Naive thymus-derived CD4-positive, alpha-beta T cell (primary cell): ENCODE measurements around the gene ANKRD27. TPM values are rescaled to one million over a fixed set of nuclear protein-coding genes. Genes with fewer than 3 reads are reported as not detected.
A peak's percentile ranks its signal among the peaks of the same experiment; 100 is the strongest.

Experiments used
- ATAC-seq: fragments of 150-1000 bp; cut with Tn5 transposase; 2 replicates; pipeline ENCODE4 v1.10.0; 2021; ENCODE audit warnings: mild to moderate bottlenecking, moderate library complexity
- CTCF ChIA-PET: fragments of 350-600 bp; sonication (Branson Sonifier 250); formaldehyde crosslinking; loops from one replicate; lab custom pipeline; 2021; ENCODE audit warnings: antibody characterized with exemption; lab: Charles Lee
- POLR2A ChIA-PET: fragments of 350-600 bp; sonication (Branson Sonifier 250); formaldehyde crosslinking; loops from one replicate; lab custom pipeline; 2021; ENCODE audit warnings: antibody characterized with exemption, inconsistent platforms; lab: Charles Lee
- DNase-seq, 9 donors: peaks; one replicate each; pipeline versions ENCODE4 v3.0.0 to v3.0.0-alpha.2; 2020 to 2022; ENCODE audit warnings: mixed read lengths in 1 of 9
- H3K27ac ChIP-seq: one replicate; pipeline ENCODE4 v1.7.0; 2013; ENCODE audit warnings: mild to moderate bottlenecking, low read depth, low read length, moderate library complexity
- H3K27me3 ChIP-seq, 2 donors: one replicate each; pipeline ENCODE4 v1.7.0; 2013; ENCODE audit warnings: low read length in 2 of 2, mild to moderate bottlenecking in 2 of 2, moderate library complexity in 2 of 2; ENCODE audit not compliant: control insufficient read depth in 2 of 2, insufficient read depth in 2 of 2
- H3K36me3 ChIP-seq, 3 experiments: 1 replicate in 2 of 3; 2 replicates in 1 of 3; pipeline ENCODE4 v1.7.0; 2013; ENCODE audit warnings: low read length in 3 of 3, mild to moderate bottlenecking in 3 of 3, moderate library complexity in 1 of 3; ENCODE audit not compliant: insufficient read depth in 3 of 3, control insufficient read depth in 2 of 3
- H3K4me1 ChIP-seq, 2 donors: one replicate each; pipeline ENCODE4 v1.7.0; 2013; ENCODE audit warnings: low read length in 2 of 2, mild to moderate bottlenecking in 2 of 2, moderate library complexity in 1 of 2; ENCODE audit not compliant: control insufficient read depth in 2 of 2, insufficient read depth in 2 of 2
- H3K4me3 ChIP-seq: 2 replicates; pipeline ENCODE4 v1.7.0; 2013; ENCODE audit warnings: mild to moderate bottlenecking, low read length
- H3K9me3 ChIP-seq, 3 experiments: 1 replicate in 2 of 3; 2 replicates in 1 of 3; pipeline ENCODE4 v1.7.0; 2013; ENCODE audit warnings: low read length in 3 of 3; ENCODE audit not compliant: control insufficient read depth in 2 of 3
- H3K27ac Mint-ChIP-seq, 9 donors: one replicate each; pipeline ENCODE4 v1.8.0; 2020 to 2022; ENCODE audit warnings: mixed read lengths in 9 of 9, mild to moderate bottlenecking in 8 of 9, moderate library complexity in 5 of 9, inconsistent platforms in 2 of 9
- H3K27me3 Mint-ChIP-seq, 5 donors: one replicate each; pipeline ENCODE4 v1.8.0; 2021 to 2022; ENCODE audit warnings: mixed read lengths in 5 of 5, mild to moderate bottlenecking in 1 of 5
- H3K36me3 Mint-ChIP-seq, 5 donors: one replicate each; pipeline ENCODE4 v1.8.0; 2020 to 2022; ENCODE audit warnings: mixed read lengths in 5 of 5, mild to moderate bottlenecking in 3 of 5, inconsistent platforms in 1 of 5
- H3K4me1 Mint-ChIP-seq, 7 donors: one replicate each; pipeline ENCODE4 v1.8.0; 2020 to 2022; ENCODE audit warnings: mixed read lengths in 7 of 7, mild to moderate bottlenecking in 3 of 7, inconsistent platforms in 1 of 7
- H3K4me3 Mint-ChIP-seq, 10 donors: one replicate each; pipeline ENCODE4 v1.8.0; 2020 to 2022; ENCODE audit warnings: mild to moderate bottlenecking in 10 of 10, mixed read lengths in 10 of 10, moderate library complexity in 6 of 10, inconsistent platforms in 2 of 10
- H3K9me3 Mint-ChIP-seq, 11 donors: one replicate each; pipeline ENCODE4 v1.8.0; 2020 to 2022; ENCODE audit warnings: mixed read lengths in 11 of 11, mild to moderate bottlenecking in 4 of 11, inconsistent platforms in 1 of 11, moderate library complexity in 1 of 11
- intact Hi-C, 2 donors: fragments of 100-400 bp; cut with micrococcal nuclease; formaldehyde crosslinking; loops; one replicate each; pipeline ENCODE4 v1.15.1; 2023
- polyA plus RNA-seq, 2 donors: library from polyadenylated mRNA; unstranded; fragments of 300-500 nt; fragmentation: Illumina TruSeq; gene quantifications; one replicate each; pipeline ENCODE4 v1.2.3, GENCODE V29; 2021
- total RNA-seq, 6 experiments: library from RNA in 5 of 6; stranded (reverse) in 5 of 6; gene quantifications; 1 replicate in 5 of 6; 2 replicates in 1 of 6; pipeline ENCODE4 v1.2.3 and lab custom pipeline; 2021 to 2026

Gene ANKRD27
- total and polyA plus RNA-seq, 7 experiments from 2014 or later = 12.3 to 44.9 (median 31.9) TPM

DNA sequence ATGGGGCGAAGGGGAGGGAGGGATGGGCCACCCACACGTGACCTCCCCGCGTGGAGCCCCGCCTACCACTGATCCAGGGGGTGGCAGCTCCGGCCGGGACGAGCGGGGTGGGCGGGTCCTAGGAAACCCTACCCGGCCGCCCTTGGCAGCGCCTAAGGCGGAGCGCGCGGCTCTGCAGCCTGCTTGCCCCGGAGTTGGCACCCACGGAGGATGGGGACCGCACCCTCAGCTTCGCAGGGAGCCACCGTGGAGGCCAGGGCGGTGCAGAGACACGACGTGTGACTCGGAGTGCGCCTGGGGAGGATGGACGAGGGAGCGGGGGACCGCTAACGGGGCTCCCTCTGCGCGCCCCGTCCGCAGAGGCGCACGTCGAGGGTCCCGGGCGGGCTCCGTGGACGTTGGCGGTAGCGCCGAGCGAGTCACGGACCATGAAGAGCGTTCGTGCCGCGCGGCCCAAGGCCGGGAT lies 773 bp upstream of the ANKRD27 start, which contains the start of gene RGS9BP:
RGS9BP (plus strand) TSS at position 129 of the 466 bp plus-strand sequence. CDS start 416 bp downstream, outside the sequence.
- DNase-seq (peak in 8 of 9 donors; percentile 47 to 69 (median 58)), ATAC-seq (peak; percentile 54)
- peaks cover 10 to 14% of the 10 kb centered on the region in 2 donors for H3K4me1 ChIP-seq

DNA sequence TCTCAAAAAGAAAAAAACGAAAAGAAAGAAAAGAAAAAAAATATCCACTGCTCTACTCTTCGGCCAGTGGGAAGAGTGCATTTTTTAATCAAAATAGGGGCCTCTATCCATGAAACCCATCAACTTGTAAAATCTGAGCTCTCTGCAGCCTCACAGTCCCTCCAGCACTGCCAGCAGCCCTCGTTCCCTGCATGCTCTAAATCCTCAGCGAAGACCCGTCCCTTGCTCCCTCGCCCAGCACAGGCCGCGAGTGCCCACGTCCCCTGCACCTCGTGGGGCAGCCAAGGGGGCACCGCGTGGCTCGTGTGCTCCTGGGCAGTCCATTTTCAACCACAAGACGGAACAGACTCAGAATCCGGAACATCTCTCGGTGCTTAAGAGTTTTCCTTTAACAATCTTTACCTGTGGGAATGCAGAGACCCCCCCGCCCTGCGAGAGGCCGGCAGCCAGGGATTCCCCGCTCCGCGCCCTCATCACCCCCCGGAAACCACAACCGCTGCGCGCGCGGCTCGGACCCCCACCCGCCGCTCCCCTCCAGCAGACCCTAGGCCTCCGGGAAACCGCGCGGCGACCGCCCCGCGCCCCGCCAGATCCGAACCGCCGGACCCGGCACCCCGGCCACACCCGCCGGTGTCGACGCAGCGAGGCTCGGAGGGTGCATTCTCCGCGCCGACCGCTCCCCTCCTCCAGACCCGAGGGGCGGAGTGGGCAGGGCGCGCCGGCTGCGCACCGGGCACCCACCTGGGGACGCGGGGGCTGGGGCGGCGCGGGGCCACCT lies 638 bp downstream of the ANKRD27 start:
- H3K4me3 ChIP-seq = peak overlapping the region; percentile 97
- Mint-ChIP-seq H3K4me3 (peak overlapping the region; percentile 90 to 98 (median 96)), H3K27ac (peak overlapping the region; percentile 69 to 90 (median 82)), H3K4me1 (peaks cover 33 to 52% (median 44%) of the 10 kb centered on the region in 7 donors), H3K36me3 (peaks cover 0 to 6% (median 0%) of the 10 kb centered on the region in 5 donors), H3K9me3 (no peaks in the 10 kb centered on the region), H3K27me3 (peaks cover 6 to 31% (median 8%) of the 10 kb centered on the region in 5 donors)
- ChIA-PET POLR2A (interaction anchor here (0.6 to 2.2 kb wide), 8 partner anchors 17 to 1686 kb away, joined by 3 to 15 read pairs (median 4); partner anchors contain the start of genes DPY19L3 and NUDT19), CTCF (interaction anchor here (0.6 to 1.2 kb wide), 3 partner anchors 17 to 92 kb away, joined by 3 to 5 read pairs (median 4); partner anchors contain the start of gene NUDT19)
- H3K27me3 ChIP-seq = no peaks in the 10 kb centered on the region
- intact Hi-C loops = loop anchor here (2.0 to 10.0 kb wide), 3 partner anchors 32 to 700 kb away; partner anchors contain the start of gene CEBPG (in 2 of the 2)
- H3K9me3 ChIP-seq = no peaks in the 10 kb centered on the region
- DNase-seq (peak in 2 of 9 donors; percentile 22 to 25), ATAC-seq (no peak)
- peaks cover 13 to 14% of the 10 kb centered on the region in 2 donors for H3K4me1 ChIP-seq
- H3K36me3 ChIP-seq = peaks cover 0 to 3% (median 0%) of the 10 kb centered on the region in 3 experiments
- peak overlapping the region; percentile 67 for H3K27ac ChIP-seq

More for the DNA sequence above, 773 bp upstream of the ANKRD27 start, which contains the start of gene RGS9BP:
- Mint-ChIP-seq H3K4me3 (peak within 1 kb of the TSS; percentile 87 to 96 (median 92)), H3K9me3 (no peaks in the 10 kb centered on the region), H3K4me1 (peaks cover 22 to 41% (median 33%) of the 10 kb centered on the region in 7 donors), H3K27ac (peak within 1 kb of the TSS in 8 of 9 donors; percentile 57 to 86 (median 82)), H3K27me3 (peaks cover 6 to 41% (median 8%) of the 10 kb centered on the region in 5 donors), H3K36me3 (peaks cover 0 to 2% (median 0%) of the 10 kb centered on the region in 5 donors)
- Histone ChIP-seq H3K4me3 (peak within 1 kb of the TSS; percentile 97), H3K9me3 (no peaks in the 10 kb centered on the region), H3K36me3 (no peaks in the 10 kb centered on the region), H3K27ac (peak within 1 kb of the TSS; percentile 67), H3K27me3 (no peaks in the 10 kb centered on the region)
- intact Hi-C loops = loop anchor here (1.0 to 10.0 kb wide), 16 partner anchors 16 to 699 kb away; partner anchors contain the start of genes CEBPG (in 2 of the 2), DPY19L3 (in 2 of the 2), FAAP24 (in 2 of the 2) and NUDT19 (in 2 of the 2)
- CTCF ChIA-PET = interaction anchor here (1.2 kb wide), 1 partner anchor 16 kb away, joined by 4 read pairs; the partner anchor contains the start of gene NUDT19
- POLR2A ChIA-PET = interaction anchor here (0.5 to 2.2 kb wide), 10 partner anchors 8 to 501 kb away, joined by 3 to 15 read pairs (median 4); partner anchors contain the start of genes DPY19L3 and NUDT19

- no peak overlapping the region for H3K27ac ChIP-seq
- H3K27me3 ChIP-seq = no peaks in the 10 kb centered on the region
- H3K36me3 ChIP-seq = peaks cover 0 to 5% (median 0%) of the 10 kb centered on the region in 3 experiments
- peaks cover 13 to 14% of the 10 kb centered on the region in 2 donors for H3K4me1 ChIP-seq
- ChIA-PET POLR2A (interaction anchor here (0.6 kb wide), 2 partner anchors 74 to 1686 kb away, joined by 3 read pairs; no protein-coding TSS in a partner anchor), CTCF (interaction anchor here (0.6 kb wide), 1 partner anchor 91 kb away, joined by 3 read pairs; no protein-coding TSS in a partner anchor)
- peaks cover 0 to 6% (median 0%) of the 10 kb centered on the region in 5 donors for H3K36me3 Mint-ChIP-seq
- peaks cover 6 to 24% (median 8%) of the 10 kb centered on the region in 5 donors for H3K27me3 Mint-ChIP-seq
- no peak overlapping the region for H3K4me3 ChIP-seq
- peak overlapping the region in 3 of 9 donors; percentile 69 to 90 (median 70) for H3K27ac Mint-ChIP-seq
- ATAC-seq (no peak), DNase-seq (no peak)
- no peaks in the 10 kb centered on the region for H3K9me3 Mint-ChIP-seq
- H3K9me3 ChIP-seq = no peaks in the 10 kb centered on the region
- intact Hi-C loops = loop anchor here in 1 of 2 donors (10.0 kb wide), 1 partner anchor 701 kb away; the partner anchor contains the start of gene CEBPG
- peaks cover 37 to 60% (median 51%) of the 10 kb centered on the region in 7 donors for H3K4me1 Mint-ChIP-seq
- peak overlapping the region; percentile 63 to 96 (median 95) for H3K4me3 Mint-ChIP-seq
Measured at GRCh38 chr19:32673573-32673972, 1.4 kb downstream of the ANKRD27 start.

DNA sequence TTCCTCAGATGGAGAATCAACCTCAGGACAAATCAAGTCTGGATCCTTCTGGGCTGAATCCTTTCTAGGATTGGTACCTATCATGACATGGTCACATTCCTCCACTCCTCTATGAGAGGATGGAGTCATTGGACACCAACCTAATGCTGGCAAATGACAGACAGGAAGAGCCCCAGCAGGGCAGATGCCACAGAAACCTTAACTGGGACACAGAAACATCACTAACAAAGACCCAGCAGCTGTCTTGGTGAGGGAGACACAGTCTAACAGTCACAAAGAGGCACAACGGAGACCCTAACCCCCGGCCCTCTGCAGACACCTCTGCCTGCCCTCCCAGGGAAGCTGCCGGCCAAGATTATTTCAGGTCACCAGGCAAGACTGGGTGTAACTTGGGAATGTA lies 2.1 kb downstream of the ANKRD27 start:
- intact Hi-C loops = loop anchor here in 1 of 2 donors (10.0 kb wide), 1 partner anchor 702 kb away; the partner anchor contains the start of gene CEBPG
- no peaks in the 10 kb centered on the region for H3K9me3 Mint-ChIP-seq
- peaks cover 40 to 64% (median 54%) of the 10 kb centered on the region in 7 donors for H3K4me1 Mint-ChIP-seq

GRCh38 chr19:32671883-32672593 lies 2.9 kb downstream of the ANKRD27 start:
- Histone ChIP-seq H3K27me3 (no peaks in the 10 kb centered on the region), H3K9me3 (no peaks in the 10 kb centered on the region), H3K27ac (no peak overlapping the region), H3K36me3 (peaks cover 0 to 6% (median 0%) of the 10 kb centered on the region in 3 experiments), H3K4me1 (peaks cover 13 to 14% of the 10 kb centered on the region in 2 donors), H3K4me3 (no peak overlapping the region)
- Mint-ChIP-seq H3K27ac (peak overlapping the region in 1 of 9 donors; percentile 40), H3K36me3 (peaks cover 0 to 6% (median 0%) of the 10 kb centered on the region in 5 donors), H3K27me3 (peaks cover 0 to 10% (median 1%) of the 10 kb centered on the region in 5 donors), H3K9me3 (no peaks in the 10 kb centered on the region), H3K4me3 (peak overlapping the region in 7 of 10 donors; percentile 8 to 96 (median 43)), H3K4me1 (peaks cover 36 to 59% (median 48%) of the 10 kb centered on the region in 7 donors)
- ChIA-PET CTCF (no interaction called here), POLR2A (interaction anchor here (0.5 to 0.6 kb wide), 2 partner anchors 387 to 409 kb away, joined by 3 read pairs; partner anchors contain the start of gene GPATCH1)
- no peak for ATAC-seq
- DNase-seq = no peak
- intact Hi-C loops = loop anchor here in 1 of 2 donors (10.0 kb wide), 1 partner anchor 703 kb away; the partner anchor contains the start of gene CEBPG

More for the DNA sequence above, 2.1 kb downstream of the ANKRD27 start:
- no peak overlapping the region for H3K4me3 ChIP-seq
- no peak overlapping the region for H3K27ac Mint-ChIP-seq
- CTCF ChIA-PET = no interaction called here
- H3K27ac ChIP-seq = no peak overlapping the region
- H3K9me3 ChIP-seq = no peaks in the 10 kb centered on the region
- no peak for DNase-seq
- H3K4me3 Mint-ChIP-seq = peak overlapping the region; percentile 37 to 96 (median 79)
- H3K27me3 ChIP-seq = no peaks in the 10 kb centered on the region
- H3K27me3 Mint-ChIP-seq = peaks cover 6 to 18% (median 8%) of the 10 kb centered on the region in 5 donors
- H3K36me3 Mint-ChIP-seq = peaks cover 0 to 6% (median 0%) of the 10 kb centered on the region in 5 donors
- ATAC-seq = no peak
- H3K4me1 ChIP-seq = peaks cover 13 to 14% of the 10 kb centered on the region in 2 donors
- POLR2A ChIA-PET = no interaction called here
- peaks cover 0 to 5% (median 0%) of the 10 kb centered on the region in 3 experiments for H3K36me3 ChIP-seq
